ENCODE data around the gene ZNF174.

Gene ZNF174

GRCh38 chr16:3400779-3401688 is at the start of gene ZNF174, which contains the start of gene ZSCAN32:
Gene ZNF174, plus strand, starts transcription at chr16:3401215. Its CDS starts 790 bp downstream, at chr16:3402005.
Gene ZSCAN32, minus strand, starts transcription at chr16:3401004. Its CDS starts 3,447 bp downstream, at chr16:3397557.
- peaks cover 51% of the 10 kb centered on the region for H3K4me1 Mint-ChIP-seq
- peak within 1 kb of the TSS; percentile 90 for H3K27ac Mint-ChIP-seq
- peak; percentile 100 for ATAC-seq
- peaks cover 15% of the 10 kb centered on the region for H3K9me3 Mint-ChIP-seq
- H3K36me3 Mint-ChIP-seq: peaks cover 60% of the 10 kb centered on the region
- H3K4me3 Mint-ChIP-seq: peak within 1 kb of the TSS; percentile 97
- H3K27me3 Mint-ChIP-seq: no peaks in the 10 kb centered on the region

DNA sequence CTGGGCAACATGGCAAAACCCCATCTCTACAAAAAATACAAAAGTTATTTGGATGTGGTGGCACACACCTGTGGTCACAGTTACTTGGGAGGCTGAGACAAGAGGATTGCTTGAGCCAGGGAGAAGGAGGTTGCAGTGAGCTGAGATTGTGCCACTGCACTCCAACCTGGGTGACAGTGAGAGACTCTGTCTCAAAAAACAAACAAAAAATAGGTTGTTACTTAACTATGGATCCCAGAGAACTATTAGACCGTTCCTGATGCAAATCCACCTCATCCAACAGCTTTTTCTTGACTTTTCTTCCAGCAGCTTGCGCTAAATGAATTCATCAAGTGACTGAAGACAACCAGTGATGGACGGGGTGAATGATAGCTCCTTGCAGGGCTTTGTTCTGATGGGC is 45.4 kb upstream of the ZNF174 start, which contains the start of gene OR2C1:
OR2C1 (plus strand) TSS at position 301 of the 400 bp plus-strand sequence; CDS start at position 353, 52 bp downstream.
- H3K27ac Mint-ChIP-seq: no peak within 1 kb of the TSS
- no peak within 1 kb of the TSS for H3K4me3 Mint-ChIP-seq
- H3K27me3 Mint-ChIP-seq: peaks cover 21% of the 10 kb centered on the region
- no peaks in the 10 kb centered on the region for H3K4me1 Mint-ChIP-seq
- ATAC-seq: no peak
- peaks cover 14% of the 10 kb centered on the region for H3K9me3 Mint-ChIP-seq
- peaks cover 25% of the 10 kb centered on the region for H3K36me3 Mint-ChIP-seq

GRCh38 chr16:3356118-3356517 is 44.9 kb upstream of the ZNF174 start:
- Mint-ChIP-seq H3K4me1 (no peaks in the 10 kb centered on the region), H3K27ac (no peak overlapping the region), H3K4me3 (no peak overlapping the region), H3K9me3 (peaks cover 17% of the 10 kb centered on the region), H3K36me3 (peaks cover 28% of the 10 kb centered on the region), H3K27me3 (peaks cover 26% of the 10 kb centered on the region)
- no peak for ATAC-seq

DNA sequence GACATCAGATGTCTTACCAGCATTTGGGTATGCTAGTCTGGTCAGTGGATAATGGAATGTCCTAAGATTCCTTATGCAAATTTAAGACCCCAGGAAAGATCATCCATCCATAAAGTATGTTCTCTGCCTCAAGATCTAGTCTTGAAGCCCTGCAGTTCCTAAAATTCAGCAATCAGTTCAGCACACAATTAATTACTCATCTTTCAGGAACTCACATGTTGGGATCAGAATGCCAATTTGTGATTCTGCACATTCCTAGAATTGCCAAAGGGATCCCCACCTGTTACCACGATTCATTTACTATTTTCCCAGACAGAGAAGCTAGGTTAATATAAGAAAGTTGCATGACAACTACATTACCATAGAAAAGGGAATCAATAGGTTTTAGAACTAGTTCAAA is 42.1 kb upstream of the ZNF174 start:
- peaks cover 26% of the 10 kb centered on the region for H3K27me3 Mint-ChIP-seq
- H3K4me3 Mint-ChIP-seq: no peak overlapping the region
- no peaks in the 10 kb centered on the region for H3K4me1 Mint-ChIP-seq
- H3K27ac Mint-ChIP-seq: no peak overlapping the region
- peaks cover 15% of the 10 kb centered on the region for H3K9me3 Mint-ChIP-seq
- H3K36me3 Mint-ChIP-seq: peaks cover 28% of the 10 kb centered on the region
- ATAC-seq: no peak

GRCh38 chr16:3362931-3363330 is 38.1 kb upstream of the ZNF174 start:
- Mint-ChIP-seq H3K9me3 (peaks cover 15% of the 10 kb centered on the region), H3K27ac (no peak overlapping the region), H3K4me1 (peaks cover 7% of the 10 kb centered on the region), H3K4me3 (no peak overlapping the region), H3K27me3 (peaks cover 16% of the 10 kb centered on the region), H3K36me3 (peaks cover 20% of the 10 kb centered on the region)
- ATAC-seq: no peak

GRCh38 chr16:3363793-3364192 is 37.2 kb upstream of the ZNF174 start:
- peaks cover 16% of the 10 kb centered on the region for H3K27me3 Mint-ChIP-seq
- no peak overlapping the region for H3K27ac Mint-ChIP-seq

DNA sequence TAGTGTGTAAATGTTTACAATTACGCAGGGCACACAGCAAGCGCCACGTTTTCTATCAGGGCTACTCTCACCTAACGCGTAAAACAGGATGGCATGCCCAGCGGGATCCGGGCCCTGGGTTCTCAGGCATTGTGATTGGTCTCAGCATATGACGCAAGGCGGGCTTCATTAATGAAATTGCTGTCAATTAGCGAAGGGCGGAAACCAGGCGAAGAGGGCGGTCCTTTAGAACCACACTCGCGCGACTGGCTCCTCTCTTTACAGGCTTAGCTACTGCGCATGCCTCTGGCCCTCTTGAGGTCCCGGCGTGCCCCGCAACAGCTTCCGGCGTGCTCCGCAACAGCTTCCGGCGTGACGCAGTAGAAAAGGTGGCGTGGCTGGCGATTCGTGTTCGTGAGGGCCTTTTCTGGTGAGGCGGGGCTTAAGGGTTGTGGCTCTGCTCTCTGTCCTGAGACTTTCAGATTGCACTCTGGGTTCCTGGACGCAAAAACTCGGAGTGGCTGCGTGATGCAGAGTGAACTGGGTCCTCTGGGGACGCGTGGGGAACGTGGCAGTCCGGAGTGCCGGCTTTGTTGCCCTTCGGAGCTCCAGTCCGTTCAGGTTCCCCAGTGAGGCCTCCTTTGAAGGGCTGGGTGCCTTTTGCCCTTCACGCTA is 36.1 kb upstream of the ZNF174 start:
- H3K4me1 Mint-ChIP-seq: peaks cover 7% of the 10 kb centered on the region
- peak overlapping the region; percentile 89 for H3K27ac Mint-ChIP-seq
- H3K4me3 Mint-ChIP-seq: peak overlapping the region; percentile 82
- H3K9me3 Mint-ChIP-seq: peaks cover 15% of the 10 kb centered on the region
- peak; percentile 98 for ATAC-seq
- peaks cover 20% of the 10 kb centered on the region for H3K36me3 Mint-ChIP-seq
- peaks cover 12% of the 10 kb centered on the region for H3K27me3 Mint-ChIP-seq

More at GRCh38 chr16:3363793-3364192, 37.2 kb upstream of the ZNF174 start:
- peaks cover 20% of the 10 kb centered on the region for H3K36me3 Mint-ChIP-seq
- peaks cover 7% of the 10 kb centered on the region for H3K4me1 Mint-ChIP-seq
- H3K4me3 Mint-ChIP-seq: no peak overlapping the region
- no peak for ATAC-seq
- peaks cover 15% of the 10 kb centered on the region for H3K9me3 Mint-ChIP-seq

- Mint-ChIP-seq H3K27ac (no peak overlapping the region), H3K9me3 (peaks cover 11% of the 10 kb centered on the region), H3K4me1 (peaks cover 7% of the 10 kb centered on the region), H3K36me3 (peaks cover 24% of the 10 kb centered on the region), H3K27me3 (no peaks in the 10 kb centered on the region), H3K4me3 (no peak overlapping the region)
- no peak for ATAC-seq
These were observed 31.9 kb upstream of the ZNF174 start for GRCh38 chr16:3369073-3369472.

DNA sequence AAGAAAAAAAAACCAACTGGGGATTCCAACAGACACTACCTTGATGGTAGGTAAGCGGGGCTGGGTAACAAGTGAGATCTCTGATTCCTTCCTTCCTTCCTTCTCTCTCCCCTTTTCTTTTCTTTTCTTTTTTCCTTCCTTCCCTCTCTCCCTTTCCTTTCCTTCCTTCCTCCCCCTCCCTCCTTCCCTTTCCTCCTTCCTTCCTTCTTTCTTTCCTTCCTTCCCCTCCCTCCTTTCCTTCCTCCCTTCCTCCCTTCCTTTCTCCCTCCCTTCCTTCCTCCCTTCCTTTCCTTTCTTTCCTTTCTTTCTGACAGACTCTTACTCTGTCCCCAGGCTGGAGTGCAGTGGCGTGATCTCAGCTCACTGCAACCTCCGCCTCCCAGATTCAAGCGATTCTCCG is 25.3 kb upstream of the ZNF174 start:
- no peak for ATAC-seq
- H3K27ac Mint-ChIP-seq: no peak overlapping the region
- peaks cover 39% of the 10 kb centered on the region for H3K9me3 Mint-ChIP-seq
- H3K36me3 Mint-ChIP-seq: peaks cover 73% of the 10 kb centered on the region
- H3K27me3 Mint-ChIP-seq: no peaks in the 10 kb centered on the region
- no peaks in the 10 kb centered on the region for H3K4me1 Mint-ChIP-seq
- H3K4me3 Mint-ChIP-seq: no peak overlapping the region

DNA sequence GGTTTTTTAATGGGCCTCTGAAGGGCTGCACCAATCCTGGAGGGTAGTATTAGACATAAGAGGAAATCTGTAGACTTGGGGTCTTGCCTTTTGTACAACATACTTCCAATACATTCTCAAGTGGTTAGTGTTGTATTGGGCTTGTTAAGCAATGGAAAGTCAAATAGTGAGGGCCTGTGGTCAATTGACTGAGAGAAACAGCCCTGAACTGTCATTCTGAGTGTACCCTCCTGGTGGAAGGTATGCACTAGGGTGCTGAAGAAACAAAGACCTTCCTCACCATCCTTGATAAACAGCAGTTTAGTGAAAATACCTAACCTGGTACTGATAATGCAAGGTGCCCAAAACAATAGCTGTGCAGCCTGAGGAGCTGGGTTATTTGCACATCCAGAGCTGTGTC is 23.1 kb upstream of the ZNF174 start:
- Mint-ChIP-seq H3K27ac (no peak overlapping the region), H3K9me3 (peaks cover 44% of the 10 kb centered on the region), H3K36me3 (peaks cover 95% of the 10 kb centered on the region), H3K27me3 (no peaks in the 10 kb centered on the region), H3K4me3 (no peak overlapping the region), H3K4me1 (no peaks in the 10 kb centered on the region)
- no peak for ATAC-seq

- H3K27me3 Mint-ChIP-seq: no peaks in the 10 kb centered on the region
- H3K27ac Mint-ChIP-seq: no peak overlapping the region
- peaks cover 94% of the 10 kb centered on the region for H3K36me3 Mint-ChIP-seq
- H3K4me1 Mint-ChIP-seq: no peaks in the 10 kb centered on the region
- H3K4me3 Mint-ChIP-seq: no peak overlapping the region
- peaks cover 34% of the 10 kb centered on the region for H3K9me3 Mint-ChIP-seq
- no peak for ATAC-seq
These were observed 18.0 kb upstream of the ZNF174 start for GRCh38 chr16:3383045-3383448.

GRCh38 chr16:3388325-3388724 is 12.7 kb upstream of the ZNF174 start:
- Mint-ChIP-seq H3K4me3 (no peak overlapping the region), H3K9me3 (peaks cover 32% of the 10 kb centered on the region), H3K27ac (no peak overlapping the region), H3K27me3 (no peaks in the 10 kb centered on the region), H3K4me1 (no peaks in the 10 kb centered on the region), H3K36me3 (peaks cover 89% of the 10 kb centered on the region)
- ATAC-seq: no peak

GRCh38 chr16:3389663-3390338 is 11.2 kb upstream of the ZNF174 start:
- Mint-ChIP-seq H3K4me3 (no peak overlapping the region), H3K27ac (no peak overlapping the region)

GRCh38 chr16:3400446-3400778 is 603 bp upstream of the ZNF174 start:
- H3K36me3 Mint-ChIP-seq: peaks cover 60% of the 10 kb centered on the region
- H3K27me3 Mint-ChIP-seq: no peaks in the 10 kb centered on the region
- H3K4me3 Mint-ChIP-seq: peak overlapping the region; percentile 97
- H3K4me1 Mint-ChIP-seq: peaks cover 50% of the 10 kb centered on the region
- peak overlapping the region; percentile 90 for H3K27ac Mint-ChIP-seq
- peaks cover 16% of the 10 kb centered on the region for H3K9me3 Mint-ChIP-seq
- ATAC-seq: peak; percentile 57

More at GRCh38 chr16:3389663-3390338, 11.2 kb upstream of the ZNF174 start:
- Mint-ChIP-seq H3K4me1 (peaks cover 6% of the 10 kb centered on the region), H3K36me3 (peaks cover 89% of the 10 kb centered on the region), H3K27me3 (no peaks in the 10 kb centered on the region), H3K9me3 (peaks cover 30% of the 10 kb centered on the region)
- ATAC-seq: no peak

All from stimulated activated memory B cell treated with anti-CD40 and anti-IgM and Interleukin-4, amounts not matched to agents 10 μg/mL and 1 μg/mL and 100 μg/mL, for 72 hours (primary cell).